SK-N-SH (cell line): ENCODE measurements around the gene E2F4. TPM values are rescaled to one million over a fixed set of nuclear protein-coding genes. Genes with fewer than 3 reads are reported as not detected.

Experiments
- CTCF ChIA-PET: fragments of 300-600, 350-600 bp; formaldehyde crosslinking; extraction: SDS; loops from one replicate; lab custom pipeline; 2021; lab: Yijun Ruan, JAX
- POLR2A ChIA-PET: fragments of 350-600 bp; sonication (Branson Sonifier 250); formaldehyde crosslinking; extraction: SDS; loops from one replicate; lab custom pipeline; 2020; ENCODE audit warnings: antibody characterized with exemption, inconsistent platforms; lab: Yijun Ruan, JAX
- DNase-seq: peaks from one replicate; pipeline ENCODE4 v3.0.0; 2012
- H2AFZ ChIP-seq: fragments of 200-600 bp; sonication (generic); 2 replicates; pipeline ENCODE4 v1.8.1; 2016; ENCODE audit warnings: antibody characterized with exemption, mild to moderate bottlenecking, low read depth
- H3F3A ChIP-seq: fragments of 200-600 bp; sonication (generic); replicated peaks from 2 replicates; pipeline ENCODE3; 2016; ENCODE audit warnings: antibody characterized with exemption, mild to moderate bottlenecking; ENCODE audit not compliant: insufficient read depth
- H3K27ac ChIP-seq, 2 experiments: fragments of 200-500 bp in 1 of 2; fragments of 200-600 bp in 1 of 2; sonication (Bioruptor generic) in 1 of 2; sonication (generic), shearing (Covaris generic) in 1 of 2; 2 replicates each; pipeline versions ENCODE4 v1.5.1 to v1.6.1; 2014 to 2016; ENCODE audit warnings: low read depth in 2 of 2, inconsistent platforms in 1 of 2, low read length in 1 of 2, mild to moderate bottlenecking in 1 of 2, mixed read lengths in 1 of 2
- H3K27me3 ChIP-seq: fragments of 200-600 bp; sonication (generic), shearing (Covaris generic); 2 replicates; pipeline ENCODE4 v1.6.1; 2016; ENCODE audit warnings: mixed run types; ENCODE audit not compliant: insufficient read depth
- H3K36me3 ChIP-seq, 2 experiments: fragments of 200-500 bp in 1 of 2; fragments of 200-600 bp in 1 of 2; sonication (Bioruptor generic) in 1 of 2; sonication (generic) in 1 of 2; replicated peaks in 1 of 2; 2 replicates each; pipeline versions ENCODE3 to v1.5.1; 2014 to 2016; ENCODE audit warnings: low read length in 1 of 2, mild to moderate bottlenecking in 1 of 2; ENCODE audit not compliant: insufficient read depth in 2 of 2, control insufficient read depth in 1 of 2
- H3K4me1 ChIP-seq, 2 experiments: fragments of 200-500 bp in 1 of 2; fragments of 200-600 bp in 1 of 2; sonication (Bioruptor generic) in 1 of 2; sonication (generic), shearing (Covaris generic) in 1 of 2; 2 replicates each; pipeline versions ENCODE4 v1.5.1 to v1.6.1; 2014 to 2016; ENCODE audit warnings: low read depth in 1 of 2, low read length in 1 of 2, mixed run types in 1 of 2; ENCODE audit not compliant: insufficient read depth in 2 of 2, control insufficient read depth in 1 of 2
- H3K4me2 ChIP-seq: fragments of 200-600 bp; sonication (generic), shearing (Covaris generic); 2 replicates; pipeline ENCODE4 v1.6.1; 2017; ENCODE audit warnings: mixed run types
- H3K4me3 ChIP-seq, 2 experiments: fragments of 200-500 bp in 1 of 2; fragments of 200-600 bp in 1 of 2; sonication (Bioruptor generic) in 1 of 2; sonication (generic), shearing (Covaris generic) in 1 of 2; 2 replicates each; pipeline versions ENCODE4 v1.5.1 to v1.8.1; 2014 to 2016; ENCODE audit warnings: low read depth in 2 of 2, inconsistent platforms in 1 of 2, low read length in 1 of 2, mild to moderate bottlenecking in 1 of 2, mixed read lengths in 1 of 2, moderate library complexity in 1 of 2
- H3K79me2 ChIP-seq: fragments of 200-600 bp; sonication (generic); 2 replicates; pipeline ENCODE4 v1.8.1; 2017; ENCODE audit warnings: mild to moderate bottlenecking; ENCODE audit not compliant: insufficient read depth
- H3K9ac ChIP-seq: fragments of 200-600 bp; sonication (generic); 2 replicates; pipeline ENCODE4 v1.6.1; 2017; ENCODE audit warnings: mixed run types
- H3K9me2 ChIP-seq: fragments of 200-600 bp; sonication (generic); 2 replicates; pipeline ENCODE4 v1.6.1; 2017; ENCODE audit warnings: mixed run types
- H3K9me3 ChIP-seq: fragments of 200-600 bp; sonication (generic); 2 replicates; pipeline ENCODE4 v1.6.1; 2017; ENCODE audit warnings: mixed run types, mild to moderate bottlenecking, moderate library complexity
- H4K20me1 ChIP-seq: fragments of 200-600 bp; sonication (generic); 2 replicates; pipeline ENCODE4 v1.6.1; 2017; ENCODE audit warnings: mild to moderate bottlenecking, mixed run types; ENCODE audit not compliant: insufficient read depth
- CHD2 ChIP-seq: fragments of 150-350 bp; IDR thresholded peaks from 2 replicates; pipeline ENCODE4 v1.6.1; 2018; ENCODE audit warnings: low read length; ENCODE audit not compliant: partially characterized antibody
- EP300 ChIP-seq, 2 experiments: IDR thresholded peaks; 2 replicates each; pipeline versions ENCODE4 v1.4.0 to v1.6.1; 2012; ENCODE audit warnings: borderline replicate concordance in 1 of 2, low read depth in 1 of 2, low read length in 1 of 2
- EZH2phosphoT487 ChIP-seq: fragments of 200-600 bp; sonication (generic); IDR thresholded peaks from 2 replicates; pipeline ENCODE4 v1.6.1; 2017; ENCODE audit warnings: low read depth, mixed run types, mild to moderate bottlenecking, antibody characterized with exemption, moderate library complexity, borderline replicate concordance
- FOSL2 ChIP-seq: IDR thresholded peaks from 2 replicates; pipeline ENCODE4 v1.4.0; 2012; ENCODE audit warnings: low read depth, mild to moderate bottlenecking, moderate library complexity, borderline replicate concordance
- GABPA ChIP-seq: IDR thresholded peaks from 2 replicates; pipeline ENCODE4 v1.4.0; 2012; ENCODE audit warnings: low read depth, mild to moderate bottlenecking
- GATA2 ChIP-seq: sonication (generic); formaldehyde crosslinking; IDR thresholded peaks from 2 replicates; pipeline ENCODE4 v1.5.0; 2020; ENCODE audit warnings: mild to moderate bottlenecking, missing genetic modification reagents
- IRF3 ChIP-seq: fragments of 150-350 bp; IDR thresholded peaks from 2 replicates; pipeline ENCODE4 v1.6.1; 2016; ENCODE audit warnings: mild to moderate bottlenecking, low read depth, low read length
- MXI1 ChIP-seq: IDR thresholded peaks from 2 replicates; pipeline ENCODE4 v1.6.1; 2012; ENCODE audit warnings: mild to moderate bottlenecking, low read depth, low read length, improper control_type of control experiment
- NFIC ChIP-seq: IDR thresholded peaks from 2 replicates; pipeline ENCODE4 v1.4.0; 2012; ENCODE audit warnings: borderline replicate concordance
- PBX3 ChIP-seq: IDR thresholded peaks from 2 replicates; pipeline ENCODE4; 2012
- POLR2AphosphoS5 ChIP-seq: IDR thresholded peaks from 2 replicates; pipeline ENCODE4 v1.6.1; 2012; ENCODE audit warnings: low read depth, low read length
- REST ChIP-seq: IDR thresholded peaks from 2 replicates; pipeline ENCODE4 v1.6.1; 2012; ENCODE audit warnings: mild to moderate bottlenecking, low read depth, low read length, moderate library complexity
- RFX5 ChIP-seq: IDR thresholded peaks from 2 replicates; pipeline ENCODE4 v1.6.1; 2012; ENCODE audit warnings: mild to moderate bottlenecking, improper control_type of control experiment, low read length
- RXRA ChIP-seq: IDR thresholded peaks from 2 replicates; pipeline ENCODE4 v1.4.0; 2012; ENCODE audit warnings: low read depth, mild to moderate bottlenecking, borderline replicate concordance
- SIN3A ChIP-seq: IDR thresholded peaks from 2 replicates; pipeline ENCODE4 v1.6.1; 2012; ENCODE audit warnings: low read depth, mild to moderate bottlenecking, low read length, moderate library complexity, borderline replicate concordance
- SMC3 ChIP-seq: IDR thresholded peaks from 2 replicates; pipeline ENCODE4 v1.6.1; 2012; ENCODE audit warnings: low read depth, low read length, improper control_type of control experiment
- TCF12 ChIP-seq: IDR thresholded peaks from 2 replicates; pipeline ENCODE4 v1.4.0; 2012
- WGBS: methylation state at CpG from one replicate; pipeline ENCODE4 v1.1.6; 2017; ENCODE audit warnings: low lambda C conversion rate; 5-methylcytosine and 5-hydroxymethylcytosine counted together
- polyA plus RNA-seq, 3 experiments: library from polyadenylated mRNA; depleted of rRNA; stranded (reverse); fragments of >200 nt; gene quantifications; 2 replicates each; pipeline ENCODE4 v1.2.3, GENCODE V29; 2012
- TF ChIP-seq, protein P1 (sequence below): IDR thresholded peaks from 2 replicates; pipeline ENCODE4 v1.4.0; 2012; ENCODE audit warnings: low read depth
- TF ChIP-seq, protein P2 (sequence below): IDR thresholded peaks from 2 replicates; pipeline ENCODE4 v1.4.0; 2012; ENCODE audit warnings: low read depth, borderline replicate concordance
- TF ChIP-seq, protein P3 (sequence below): fragments of 150-350 bp; IDR thresholded peaks from 2 replicates; pipeline ENCODE4 v1.6.1; 2017; ENCODE audit warnings: antibody characterized with exemption, low read length, low read depth, borderline replicate concordance

Gene E2F4
- polyA plus RNA-seq, 1 of the 3 experiments (the other 2 are of a cell fraction): 168 TPM

DNA sequence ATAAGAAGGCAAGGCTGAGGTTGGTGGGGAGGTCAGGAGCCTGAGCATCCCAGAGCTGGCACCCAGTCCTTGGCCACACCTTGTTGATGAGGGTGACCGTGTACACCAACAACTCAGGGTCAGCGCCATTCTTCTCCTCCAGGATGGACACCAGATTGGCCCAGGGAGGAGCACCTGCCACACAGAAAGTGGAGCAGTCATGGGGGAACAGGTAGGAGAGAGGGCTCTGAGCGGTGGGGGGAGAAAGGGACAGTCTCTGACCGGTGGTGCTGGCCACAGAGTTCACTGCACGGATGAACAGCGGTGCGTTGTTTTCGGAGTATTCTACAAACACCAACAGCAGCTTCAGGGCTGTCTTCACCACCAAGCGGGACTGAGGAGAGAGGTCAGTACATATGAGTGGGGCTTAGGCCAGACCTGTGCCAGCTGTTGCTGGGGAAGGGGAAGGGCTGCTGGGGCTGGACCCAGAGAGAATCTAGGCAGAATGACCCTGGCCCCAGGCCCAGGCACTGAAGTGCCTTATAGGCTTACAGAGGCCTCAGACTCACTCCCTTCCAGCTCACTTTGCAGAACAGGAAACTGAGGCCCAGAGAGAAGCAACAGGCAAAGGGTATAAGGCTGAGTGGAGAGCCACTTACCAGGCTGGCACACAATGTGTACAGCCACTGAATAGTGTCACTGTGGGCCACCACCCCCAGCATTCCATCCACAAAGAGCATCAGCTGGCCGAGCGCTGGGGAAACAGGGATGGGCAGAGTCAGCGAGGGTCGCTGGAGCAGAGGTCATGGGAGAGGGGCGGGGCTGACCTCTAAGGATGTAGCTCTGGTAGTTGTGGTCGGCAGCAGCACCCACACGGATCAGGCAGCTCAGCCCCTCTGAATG, 45.7 kb downstream of the E2F4 start:
- Histone ChIP-seq H3K36me3 (peaks cover 49 to 51% of the 10 kb centered on the region in 2 experiments), H3K4me1 (peaks cover 10 to 26% of the 10 kb centered on the region in 2 experiments; a peak in 3 of 4 replicates), H3K27me3 (no peaks in the 10 kb centered on the region), H3K9me2 (no peaks in the 10 kb centered on the region), H3K27ac (no peak overlapping the region), H4K20me1 (no peaks in the 10 kb centered on the region), H3K9ac (no peak overlapping the region), H3K4me3 (no peak overlapping the region), H3K4me2 (no peak overlapping the region), H3F3A (peaks cover 49% of the 10 kb centered on the region)
- CTCF ChIA-PET: interaction anchor here (1.3 to 1.9 kb wide), 2 partner anchors 9 to 10 kb away, joined by 3 to 7 read pairs; partner anchors contain the start of gene TMEM208
- DNase-seq: no peak
- POLR2A ChIA-PET: interaction anchor here (1.3 to 1.7 kb wide), 2 partner anchors 10 to 64 kb away, joined by 4 to 6 read pairs; partner anchors contain the start of gene TMEM208
- TF ChIP-seq SMC3: no peak
- TF ChIP-seq GABPA: no peak
- TF ChIP-seq, protein P1, sequence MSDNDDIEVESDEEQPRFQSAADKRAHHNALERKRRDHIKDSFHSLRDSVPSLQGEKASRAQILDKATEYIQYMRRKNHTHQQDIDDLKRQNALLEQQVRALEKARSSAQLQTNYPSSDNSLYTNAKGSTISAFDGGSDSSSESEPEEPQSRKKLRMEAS: no peak
- no peak for TF ChIP-seq PBX3
- no peak for TF ChIP-seq EP300 (IDR thresholded peaks at IDR 0.05; ENCODE audit: borderline replicate concordance in 1 of 2, low read depth in 1 of 2, low read length in 1 of 2)
- TF ChIP-seq POLR2AphosphoS5: no peak
- no peak for TF ChIP-seq GATA2 (CRISPR knock-in tag)
- no peak for TF ChIP-seq CHD2
- TF ChIP-seq REST: no peak
- no peak for TF ChIP-seq RFX5
- no peak for TF ChIP-seq SIN3A
- no peak for TF ChIP-seq TCF12
- no peak for TF ChIP-seq NFIC
- TF ChIP-seq IRF3: no peak
- TF ChIP-seq RXRA: no peak
- TF ChIP-seq, protein P2, sequence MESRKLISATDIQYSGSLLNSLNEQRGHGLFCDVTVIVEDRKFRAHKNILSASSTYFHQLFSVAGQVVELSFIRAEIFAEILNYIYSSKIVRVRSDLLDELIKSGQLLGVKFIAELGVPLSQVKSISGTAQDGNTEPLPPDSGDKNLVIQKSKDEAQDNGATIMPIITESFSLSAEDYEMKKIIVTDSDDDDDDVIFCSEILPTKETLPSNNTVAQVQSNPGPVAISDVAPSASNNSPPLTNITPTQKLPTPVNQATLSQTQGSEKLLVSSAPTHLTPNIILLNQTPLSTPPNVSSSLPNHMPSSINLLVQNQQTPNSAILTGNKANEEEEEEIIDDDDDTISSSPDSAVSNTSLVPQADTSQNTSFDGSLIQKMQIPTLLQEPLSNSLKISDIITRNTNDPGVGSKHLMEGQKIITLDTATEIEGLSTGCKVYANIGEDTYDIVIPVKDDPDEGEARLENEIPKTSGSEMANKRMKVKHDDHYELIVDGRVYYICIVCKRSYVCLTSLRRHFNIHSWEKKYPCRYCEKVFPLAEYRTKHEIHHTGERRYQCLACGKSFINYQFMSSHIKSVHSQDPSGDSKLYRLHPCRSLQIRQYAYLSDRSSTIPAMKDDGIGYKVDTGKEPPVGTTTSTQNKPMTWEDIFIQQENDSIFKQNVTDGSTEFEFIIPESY: no peak
- TF ChIP-seq FOSL2: no peak
- no peak for TF ChIP-seq EZH2phosphoT487
- TF ChIP-seq, protein P3, sequence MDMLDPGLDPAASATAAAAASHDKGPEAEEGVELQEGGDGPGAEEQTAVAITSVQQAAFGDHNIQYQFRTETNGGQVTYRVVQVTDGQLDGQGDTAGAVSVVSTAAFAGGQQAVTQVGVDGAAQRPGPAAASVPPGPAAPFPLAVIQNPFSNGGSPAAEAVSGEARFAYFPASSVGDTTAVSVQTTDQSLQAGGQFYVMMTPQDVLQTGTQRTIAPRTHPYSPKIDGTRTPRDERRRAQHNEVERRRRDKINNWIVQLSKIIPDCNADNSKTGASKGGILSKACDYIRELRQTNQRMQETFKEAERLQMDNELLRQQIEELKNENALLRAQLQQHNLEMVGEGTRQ: no peak
- no peak for TF ChIP-seq MXI1
- TF ChIP-seq, all 33 proteins: peak for 0
- WGBS: 88% methylated on average over 15 of the region's 16 CpGs
- no peaks in the 10 kb centered on the region for H3K9me3 ChIP-seq
- H2AFZ ChIP-seq: no peak overlapping the region
- H3K79me2 ChIP-seq: peaks cover 38% of the 10 kb centered on the region
